NCI-H524 treated with DMSO at 0.1 percent for 48 hours (cell line): ENCODE measurements around the gene ANKFY1.

Source experiments
- DNase-seq: peaks from one replicate; lab custom pipeline; 2025; lab: John Stamatoyannopoulos, UW

ANKFY1 gene

GRCh38 chr17:4118015-4118743 lies 145.6 kb downstream of the ANKFY1 start:
- DNase-seq = no peak

- DNase-seq = no peak
Measured at GRCh38 chr17:4116516-4116915, 147.3 kb downstream of the ANKFY1 start.
